GM23248 (cell line): Measurements from ENCODE around the gene CPEB3. TPM values are rescaled to one million over a fixed set of nuclear protein-coding genes. Genes with fewer than 3 reads are reported as not detected.

Experiments used
- DNase-seq: peaks from one replicate; pipeline ENCODE4 v3.0.0-alpha.2; 2015
- H2AFZ ChIP-seq: fragments of 200-600 bp; sonication (generic); 2 replicates; pipeline ENCODE4 v1.6.1; 2016; ENCODE audit warnings: antibody characterized with exemption
- H3F3A ChIP-seq: fragments of 200-600 bp; sonication (generic); 2 replicates; pipeline ENCODE4 v1.6.1; 2016; ENCODE audit warnings: mild to moderate bottlenecking, antibody characterized with exemption, mixed run types; ENCODE audit not compliant: insufficient read depth
- H3K27ac ChIP-seq: fragments of 200-600 bp; sonication (generic); 2 replicates; pipeline ENCODE4 v1.5.1; 2016; ENCODE audit warnings: mild to moderate bottlenecking
- H3K27me3 ChIP-seq: fragments of 200-600 bp; sonication (generic); replicated peaks from 2 replicates; pipeline ENCODE4 v1.6.1; 2016; ENCODE audit warnings: mild to moderate bottlenecking; ENCODE audit not compliant: insufficient read depth
- H3K36me3 ChIP-seq: fragments of 200-600 bp; sonication (generic); 2 replicates; pipeline ENCODE4 v1.6.1; 2016; ENCODE audit warnings: low read depth, mild to moderate bottlenecking
- H3K4me1 ChIP-seq: fragments of 200-600 bp; sonication (generic); 2 replicates; pipeline ENCODE4 v1.6.1; 2016; ENCODE audit warnings: mild to moderate bottlenecking; ENCODE audit not compliant: insufficient read depth
- H3K4me2 ChIP-seq: fragments of 200-600 bp; sonication (generic); one replicate; pipeline ENCODE4 v1.6.1; 2016; ENCODE audit warnings: mild to moderate bottlenecking; ENCODE audit not compliant: unreplicated experiment
- H3K4me3 ChIP-seq: fragments of 200-600 bp; sonication (generic); 2 replicates; pipeline ENCODE4 v1.5.1; 2016; ENCODE audit warnings: mild to moderate bottlenecking
- H3K79me2 ChIP-seq: fragments of 200-600 bp; sonication (generic); 2 replicates; pipeline ENCODE4 v1.6.1; 2016; ENCODE audit warnings: mild to moderate bottlenecking; ENCODE audit not compliant: insufficient read depth
- H3K9ac ChIP-seq: fragments of 200-600 bp; sonication (generic); 2 replicates; pipeline ENCODE4 v1.6.1; 2016; ENCODE audit warnings: mild to moderate bottlenecking
- H3K9me2 ChIP-seq: fragments of 200-600 bp; sonication (generic); 2 replicates; pipeline ENCODE4 v1.6.1; 2016; ENCODE audit warnings: mixed run types, mild to moderate bottlenecking, moderate library complexity; ENCODE audit not compliant: insufficient read depth
- H3K9me3 ChIP-seq: fragments of 200-600 bp; sonication (generic); one replicate; pipeline ENCODE4 v1.6.1; 2017; ENCODE audit warnings: low read depth
- H4K20me1 ChIP-seq: fragments of 200-600 bp; sonication (generic); 2 replicates; pipeline ENCODE4 v1.6.0; 2016; ENCODE audit not compliant: insufficient read depth
- EZH2 ChIP-seq: fragments of 200-600 bp; sonication (generic); IDR thresholded peaks from 2 replicates; pipeline ENCODE4 v1.6.1; 2018; ENCODE audit warnings: antibody characterized with exemption, mild to moderate bottlenecking; ENCODE audit not compliant: insufficient read depth, poor library complexity, severe bottlenecking
- EZH2phosphoT487 ChIP-seq: fragments of 200-600 bp; sonication (generic); IDR thresholded peaks from 2 replicates; pipeline ENCODE4 v1.6.1; 2018; ENCODE audit warnings: antibody characterized with exemption, moderate library complexity, mild to moderate bottlenecking, low read depth; ENCODE audit not compliant: insufficient read depth
- WGBS, 2 experiments: methylation state at CpG; one replicate each; pipeline ENCODE4 v1.1.6; 2015 to 2017; ENCODE audit warnings: low lambda C conversion rate in 2 of 2, low coverage in 1 of 2; ENCODE audit errors: missing lambda C conversion rate in 2 of 2; 5-methylcytosine and 5-hydroxymethylcytosine counted together
- in situ Hi-C: fragments of 300-500 bp; cut with MboI; formaldehyde crosslinking; loops from 2 replicates; pipeline ENCODE4 v1.15.0; 2020
- polyA plus RNA-seq: library from polyadenylated mRNA; unstranded; fragments of >200 nt; fragmentation: Nextera tagmentation; extraction: Ambion mirVana; gene quantifications from 2 replicates; pipeline ENCODE4 v1.2.1, GENCODE V29; 2016
- total RNA-seq: library from RNA; depleted of rRNA; stranded (reverse); fragments of >200 nt; shearing (Covaris generic); gene quantifications from 2 replicates; pipeline ENCODE4 v1.2.3, GENCODE V29; 2014

The CPEB3 gene
- total and polyA plus RNA-seq, 2 experiments from 2014 or later, result 0.60 to 1.1 TPM

DNA sequence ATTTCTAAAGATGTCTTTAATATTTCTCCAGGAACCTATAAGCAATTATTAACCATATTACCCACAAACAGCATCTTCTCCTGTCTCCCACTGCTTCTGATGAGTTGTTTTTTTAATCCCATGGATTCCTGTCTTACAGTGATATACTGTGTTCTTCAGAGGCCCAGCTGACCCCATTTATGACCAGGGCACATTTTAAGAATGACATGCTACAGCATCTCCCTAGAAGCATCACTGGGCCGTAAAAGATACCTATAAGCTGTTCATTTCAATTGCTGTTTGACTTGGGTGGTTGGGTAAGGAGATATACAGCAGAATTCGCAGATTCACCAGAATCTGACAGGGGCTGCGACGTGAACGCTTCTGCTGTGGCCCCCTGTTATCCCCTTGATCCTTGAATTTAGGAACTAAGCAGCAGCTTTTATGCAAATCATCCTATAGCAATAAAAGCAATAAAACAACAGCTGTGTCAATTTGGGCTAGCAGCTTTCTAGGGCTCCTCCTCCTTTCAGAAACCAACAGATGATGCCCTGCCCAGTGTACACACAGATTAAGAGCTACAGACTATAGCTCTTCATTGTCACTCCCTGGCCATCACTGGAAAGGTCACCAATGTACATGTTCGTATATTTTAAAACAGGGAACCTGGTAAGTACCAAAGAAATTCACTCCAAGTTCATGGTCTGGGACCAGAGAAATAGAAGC, 86.8 kb downstream of the CPEB3 start:
- no peaks in the 10 kb centered on the region for H3K4me1 ChIP-seq
- H3K27ac ChIP-seq, result no peak overlapping the region
- TF ChIP-seq EZH2phosphoT487, result no peak
- no peak for TF ChIP-seq EZH2
- no peak for DNase-seq
- no peaks in the 10 kb centered on the region for H3K9me2 ChIP-seq
- H3K9me3 ChIP-seq, result no peaks in the 10 kb centered on the region
- H3K4me2 ChIP-seq, result no peak overlapping the region
- H3K9ac ChIP-seq, result no peak overlapping the region
- no peaks in the 10 kb centered on the region for H3K27me3 ChIP-seq
- no peaks in the 10 kb centered on the region for H3K36me3 ChIP-seq
- H3F3A ChIP-seq, result no peaks in the 10 kb centered on the region
- H2AFZ ChIP-seq, result no peak overlapping the region
- no peaks in the 10 kb centered on the region for H3K79me2 ChIP-seq
- no peaks in the 10 kb centered on the region for H4K20me1 ChIP-seq
- 92 to 94% methylated on average over 6 of the region's 6 CpGs for WGBS, 2 experiments
- in situ Hi-C loops, result no loop called here
- no peak overlapping the region for H3K4me3 ChIP-seq

DNA sequence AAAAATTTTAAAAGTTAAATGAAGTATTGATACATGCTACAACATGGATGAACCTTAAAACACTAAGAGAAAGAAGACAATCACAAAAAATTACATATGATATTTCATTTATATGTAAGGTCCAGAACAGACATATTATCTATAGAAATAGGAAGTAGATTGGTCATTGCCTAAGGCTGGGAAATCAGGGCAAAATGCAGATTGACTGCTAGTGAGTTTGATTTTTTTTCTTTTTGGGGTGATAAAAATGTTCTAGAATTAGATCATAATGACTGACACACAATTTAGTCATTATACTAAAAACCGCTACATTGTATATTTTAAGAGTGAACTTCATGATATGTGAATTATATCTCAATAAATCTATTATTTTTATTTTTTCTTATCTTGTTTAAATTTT, 88.3 kb downstream of the CPEB3 start:
- Histone ChIP-seq H3K79me2 (no peaks in the 10 kb centered on the region), H4K20me1 (no peaks in the 10 kb centered on the region), H3K9me3 (no peaks in the 10 kb centered on the region), H3K4me2 (no peak overlapping the region), H2AFZ (no peak overlapping the region), H3K27me3 (no peaks in the 10 kb centered on the region), H3K9ac (no peak overlapping the region), H3K27ac (no peak overlapping the region), H3K4me1 (no peaks in the 10 kb centered on the region), H3K9me2 (no peaks in the 10 kb centered on the region), H3K4me3 (no peak overlapping the region), H3K36me3 (no peaks in the 10 kb centered on the region), H3F3A (no peaks in the 10 kb centered on the region)
- 100% methylated on average over 1 of the region's 1 CpG for WGBS, 2 experiments
- in situ Hi-C loops, result no loop called here
- no peak for DNase-seq
- no peak for TF ChIP-seq EZH2phosphoT487
- TF ChIP-seq EZH2, result no peak

DNA sequence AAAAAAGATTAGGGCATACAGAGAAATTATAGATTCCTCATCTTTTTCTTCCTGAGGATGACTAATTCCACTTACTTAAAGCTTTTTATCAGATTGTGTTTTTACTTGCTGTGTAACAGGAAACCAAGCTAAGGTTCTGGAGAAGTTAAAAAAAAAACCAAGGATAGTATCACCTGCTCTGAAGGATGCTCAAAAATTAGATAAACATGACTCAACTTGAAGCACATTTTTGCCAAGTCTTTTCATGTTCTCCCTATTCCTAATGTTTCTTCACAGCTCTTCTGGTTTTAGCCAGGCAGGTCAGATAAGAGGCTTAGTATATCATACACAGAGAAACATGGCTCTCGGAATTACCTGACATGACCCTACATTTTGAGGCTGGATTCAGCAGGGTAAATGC, 90.3 kb downstream of the CPEB3 start:
- Histone ChIP-seq H3K79me2 (no peaks in the 10 kb centered on the region), H3K27ac (no peak overlapping the region), H3F3A (no peaks in the 10 kb centered on the region), H2AFZ (no peak overlapping the region), H3K9ac (no peak overlapping the region), H3K4me3 (no peak overlapping the region), H3K9me3 (no peaks in the 10 kb centered on the region), H3K9me2 (no peaks in the 10 kb centered on the region), H3K27me3 (no peaks in the 10 kb centered on the region), H3K4me2 (no peak overlapping the region), H4K20me1 (no peaks in the 10 kb centered on the region), H3K4me1 (no peaks in the 10 kb centered on the region), H3K36me3 (no peaks in the 10 kb centered on the region)
- in situ Hi-C loops, result no loop called here
- TF ChIP-seq EZH2phosphoT487 (no peak), EZH2 (no peak)
- DNase-seq, result no peak
- 96 to 100% methylated on average over 1 of the region's 1 CpG for WGBS, 2 experiments

DNA sequence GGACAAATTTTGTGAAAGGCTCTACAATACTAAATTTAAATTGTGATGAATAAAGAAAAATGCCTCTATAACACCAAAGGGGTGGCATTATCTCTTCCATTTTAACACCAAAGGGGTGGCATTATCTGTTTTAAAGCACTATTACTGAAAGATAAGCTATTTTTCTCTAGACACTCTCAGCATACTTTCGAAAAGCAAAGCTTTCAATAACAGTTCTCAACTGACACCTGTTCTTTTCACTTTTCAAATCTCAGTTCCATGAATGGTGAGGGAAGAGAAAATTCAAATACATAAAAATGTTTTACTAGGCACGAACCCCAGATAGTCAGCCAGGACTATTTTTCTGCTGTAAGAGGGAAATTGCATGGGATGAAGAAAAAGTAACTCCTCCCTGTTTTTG, 103.8 kb downstream of the CPEB3 start:
- Histone ChIP-seq H3K9me3 (no peaks in the 10 kb centered on the region), H4K20me1 (no peaks in the 10 kb centered on the region), H3F3A (no peaks in the 10 kb centered on the region), H3K4me3 (no peak overlapping the region), H3K27ac (no peak overlapping the region), H3K9me2 (no peaks in the 10 kb centered on the region), H3K4me2 (no peak overlapping the region), H2AFZ (no peak overlapping the region), H3K9ac (no peak overlapping the region), H3K36me3 (no peaks in the 10 kb centered on the region), H3K27me3 (no peaks in the 10 kb centered on the region), H3K79me2 (no peaks in the 10 kb centered on the region), H3K4me1 (no peaks in the 10 kb centered on the region)
- no peak for TF ChIP-seq EZH2
- TF ChIP-seq EZH2phosphoT487, result no peak
- DNase-seq, result no peak
- in situ Hi-C loops, result no loop called here
- 95 to 100% methylated on average over 2 of the region's 2 CpGs for WGBS, 2 experiments
